GM10266 (cell line): Measurements from ENCODE around the gene TBX6.

Experiments
- DNase-seq: peaks from one replicate; pipeline ENCODE4 v3.0.0; 2012; ENCODE audit errors: extremely low spot score
- TF ChIP-seq, protein P1 (sequence below): IDR thresholded peaks from 2 replicates; pipeline ENCODE4 v1.5.1; 2012; ENCODE audit warnings: mild to moderate bottlenecking, low read depth; ENCODE audit not compliant: control insufficient read depth, insufficient read depth; ENCODE audit errors: missing control alignments

The TBX6 gene

DNA sequence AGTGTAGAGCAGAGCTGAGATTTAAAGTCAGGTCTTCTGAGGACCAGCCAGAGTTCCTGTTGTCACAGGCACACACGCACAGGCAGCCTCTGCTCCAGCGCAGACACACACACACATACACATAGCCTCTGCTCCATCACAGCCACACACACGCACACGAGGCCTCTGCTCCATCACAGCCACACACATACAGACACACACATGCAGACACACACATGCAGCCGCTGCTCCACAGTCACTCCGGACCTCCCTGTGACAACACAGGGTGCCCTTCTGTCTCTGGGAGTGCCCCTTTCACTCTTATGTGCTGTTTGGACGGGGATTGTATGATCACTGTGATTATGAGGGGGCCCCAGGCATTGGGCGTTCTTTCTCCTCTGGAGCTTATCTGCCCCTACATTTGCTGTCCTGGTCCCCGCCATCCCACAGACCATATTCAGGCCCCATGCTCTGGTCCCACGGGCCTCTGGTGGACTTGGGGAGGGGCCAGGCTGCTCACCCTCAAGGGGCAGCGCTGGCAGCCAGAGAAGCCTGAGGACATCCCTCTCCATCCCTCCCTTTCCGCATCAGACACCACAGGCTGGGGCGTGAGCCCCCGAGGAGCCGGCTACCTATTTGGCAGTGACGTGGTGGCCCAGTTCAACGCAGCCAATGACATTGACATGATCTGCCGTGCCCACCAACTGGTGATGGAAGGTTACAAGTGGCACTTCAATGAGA is 7.5 kb downstream of the TBX6 start:
- TF ChIP-seq, protein P1, sequence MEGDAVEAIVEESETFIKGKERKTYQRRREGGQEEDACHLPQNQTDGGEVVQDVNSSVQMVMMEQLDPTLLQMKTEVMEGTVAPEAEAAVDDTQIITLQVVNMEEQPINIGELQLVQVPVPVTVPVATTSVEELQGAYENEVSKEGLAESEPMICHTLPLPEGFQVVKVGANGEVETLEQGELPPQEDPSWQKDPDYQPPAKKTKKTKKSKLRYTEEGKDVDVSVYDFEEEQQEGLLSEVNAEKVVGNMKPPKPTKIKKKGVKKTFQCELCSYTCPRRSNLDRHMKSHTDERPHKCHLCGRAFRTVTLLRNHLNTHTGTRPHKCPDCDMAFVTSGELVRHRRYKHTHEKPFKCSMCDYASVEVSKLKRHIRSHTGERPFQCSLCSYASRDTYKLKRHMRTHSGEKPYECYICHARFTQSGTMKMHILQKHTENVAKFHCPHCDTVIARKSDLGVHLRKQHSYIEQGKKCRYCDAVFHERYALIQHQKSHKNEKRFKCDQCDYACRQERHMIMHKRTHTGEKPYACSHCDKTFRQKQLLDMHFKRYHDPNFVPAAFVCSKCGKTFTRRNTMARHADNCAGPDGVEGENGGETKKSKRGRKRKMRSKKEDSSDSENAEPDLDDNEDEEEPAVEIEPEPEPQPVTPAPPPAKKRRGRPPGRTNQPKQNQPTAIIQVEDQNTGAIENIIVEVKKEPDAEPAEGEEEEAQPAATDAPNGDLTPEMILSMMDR: no peak
- no peak for DNase-seq

DNA sequence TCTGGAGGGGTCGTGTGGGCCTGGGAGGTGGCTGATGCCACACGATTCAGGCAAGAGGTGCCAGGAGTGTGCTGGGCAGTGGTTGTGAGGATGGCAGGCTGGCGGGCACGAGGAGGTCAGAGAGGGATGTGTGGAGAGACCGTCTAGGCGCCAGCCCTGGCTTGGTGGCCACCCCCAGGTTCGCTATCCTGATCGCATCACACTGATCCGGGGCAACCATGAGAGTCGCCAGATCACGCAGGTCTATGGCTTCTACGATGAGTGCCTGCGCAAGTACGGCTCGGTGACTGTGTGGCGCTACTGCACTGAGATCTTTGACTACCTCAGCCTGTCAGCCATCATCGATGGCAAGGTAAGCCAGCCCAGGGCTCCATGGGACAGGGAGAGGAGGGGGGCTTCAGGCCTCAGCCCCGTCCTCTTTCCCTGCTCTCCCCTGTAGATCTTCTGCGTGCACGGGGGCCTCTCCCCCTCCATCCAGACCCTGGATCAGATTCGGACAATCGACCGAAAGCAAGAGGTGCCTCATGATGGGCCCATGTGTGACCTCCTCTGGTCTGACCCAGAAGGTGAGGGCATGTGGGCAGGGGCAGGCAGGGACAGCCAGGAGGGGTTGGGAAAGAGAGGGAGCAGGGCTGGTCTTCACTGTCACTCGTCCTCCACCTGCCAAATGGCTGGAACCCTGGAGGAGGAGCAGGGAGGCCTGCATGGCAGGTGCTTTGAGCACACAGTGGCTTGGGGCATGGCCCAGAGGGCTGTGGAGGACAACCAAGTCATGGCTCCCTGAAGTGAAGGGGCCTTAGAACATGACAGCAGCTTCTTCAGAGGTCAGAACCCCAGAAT is 8.3 kb downstream of the TBX6 start:
- no peak for DNase-seq
- TF ChIP-seq, protein P1: no peak

DNA sequence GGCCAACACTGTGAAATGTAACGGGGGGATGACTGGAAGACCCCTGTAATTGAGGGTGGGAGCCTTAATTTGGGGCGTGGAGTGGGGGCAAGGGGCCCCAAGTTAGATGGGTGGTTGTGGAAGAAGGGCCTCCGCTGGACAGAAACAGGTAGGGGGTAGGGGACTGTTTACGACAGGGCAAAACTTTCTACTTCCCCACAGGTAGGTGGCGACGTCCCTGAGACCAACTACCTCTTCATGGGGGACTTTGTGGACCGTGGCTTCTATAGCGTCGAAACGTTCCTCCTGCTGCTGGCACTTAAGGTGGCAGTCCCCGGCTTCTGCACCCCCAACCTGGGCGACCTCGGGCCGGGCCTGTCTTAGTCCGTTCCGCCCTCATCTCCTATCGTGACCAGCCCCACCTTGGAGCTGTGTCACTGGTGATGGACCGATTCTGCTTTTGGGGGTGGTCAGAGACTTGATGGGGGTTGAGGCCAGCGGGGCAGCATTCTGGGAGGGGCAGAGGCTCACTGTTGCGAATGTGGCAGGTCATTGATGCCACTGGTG is 9.1 kb downstream of the TBX6 start:
- DNase-seq: no peak

GRCh38 chr16:30079480-30079879 is 12.2 kb downstream of the TBX6 start:
- TF ChIP-seq, protein P1: no peak

More for the DNA sequence above, 9.1 kb downstream of the TBX6 start:
- TF ChIP-seq, protein P1: no peak

DNA sequence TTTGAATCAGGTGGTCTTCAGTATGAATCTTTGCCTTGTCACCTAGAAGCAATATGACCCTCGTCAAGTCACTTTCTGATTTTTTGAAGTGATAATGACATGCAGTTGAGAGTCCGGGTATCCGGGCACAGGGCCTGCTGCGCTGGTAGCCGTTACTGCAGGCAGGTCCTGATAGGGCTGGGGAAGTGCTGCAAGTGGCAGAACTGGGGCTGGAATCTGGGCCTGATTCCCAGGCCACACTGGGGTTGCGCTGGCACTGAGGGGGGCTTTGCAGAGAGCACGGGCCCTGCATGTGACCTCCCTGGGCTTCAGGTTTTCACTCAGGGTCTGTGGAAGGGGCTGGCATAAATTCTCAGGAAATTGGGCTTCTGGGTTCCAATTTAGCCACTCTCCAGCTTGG is 13.0 kb downstream of the TBX6 start:
- no peak for DNase-seq
- TF ChIP-seq, protein P1: no peak

More at GRCh38 chr16:30079480-30079879, 12.2 kb downstream of the TBX6 start:
- no peak for DNase-seq

GRCh38 chr16:30077656-30078055 is 14.1 kb downstream of the TBX6 start:
- TF ChIP-seq, protein P1: no peak
- no peak for DNase-seq
